HepG2 (cell line): ENCODE measurements around the gene ASAP2. TPM values are rescaled to one million over a fixed set of nuclear protein-coding genes. Genes with fewer than 3 reads are reported as not detected.

Experiments
- ATAC-seq: fragments of 200-7000 bp; cut with Tn5 transposase; 3 replicates; pipeline ENCODE4 v1.9.1; 2020; ENCODE audit warnings: mild to moderate bottlenecking, moderate library complexity
- BruUV-seq: library from RNA; stranded (reverse); fragments of 400-500 nt; replicated peaks from 2 replicates; lab custom pipeline; 2021; lab: Mats Ljungman, UMichigan
- CTCF ChIA-PET: fragments of 300-600 bp; formaldehyde crosslinking; extraction: SDS; loops from one replicate; lab custom pipeline; 2021; ENCODE audit warnings: low total read pairs, inconsistent platforms, low intra/inter-chr PET ratio; lab: Yijun Ruan, JAX
- POLR2A ChIA-PET: fragments of 350-600 bp; sonication (Branson Sonifier 250); formaldehyde crosslinking; loops from one replicate; lab custom pipeline; 2020; ENCODE audit warnings: antibody characterized with exemption, inconsistent platforms; lab: Yijun Ruan, JAX
- DNase-seq: peaks from one replicate; pipeline ENCODE4 v3.0.0-alpha.2; 2015; ENCODE audit warnings: low spot score
- FAIRE-seq: peaks from 3 replicates; lab custom pipeline; 2011; peaks lifted over from hg19 to GRCh38; lab: Jason Lieb, UNC
- H2AFZ ChIP-seq: one replicate; pipeline ENCODE4 v1.6.1; 2011; ENCODE audit warnings: low read length, inconsistent platforms
- H3K27ac ChIP-seq: fragments of 300-600 bp; 3 replicates; pipeline ENCODE4 v1.8.0; 2011; ENCODE audit warnings: mixed run types, mild to moderate bottlenecking, mixed read lengths, low read length, inconsistent platforms; ENCODE audit not compliant: insufficient read depth; ENCODE audit errors: extremely low read length
- H3K27me3 ChIP-seq, 2 experiments: fragments of 200-600 bp in 1 of 2; 2 replicates in 1 of 2; 3 replicates in 1 of 2; pipeline versions ENCODE4 v1.6.0 to v1.8.0; 2011; ENCODE audit warnings: low read length in 2 of 2, mild to moderate bottlenecking in 2 of 2, moderate library complexity in 2 of 2, inconsistent platforms in 1 of 2; ENCODE audit not compliant: insufficient read depth in 2 of 2, control insufficient read depth in 1 of 2
- H3K36me3 ChIP-seq, 2 experiments: fragments of 200-600 bp in 1 of 2; replicated peaks in 1 of 2; 2 replicates in 1 of 2; 3 replicates in 1 of 2; pipeline versions ENCODE4 v1.5.1 to v1.8.0; 2011; ENCODE audit warnings: low read length in 2 of 2, inconsistent platforms in 1 of 2; ENCODE audit not compliant: insufficient read depth in 2 of 2, control insufficient read depth in 1 of 2
- H3K4me1 ChIP-seq: 2 replicates; pipeline ENCODE4 v1.5.1; 2012; ENCODE audit warnings: low read length, inconsistent platforms; ENCODE audit not compliant: insufficient read depth
- H3K4me2 ChIP-seq: 2 replicates; pipeline ENCODE4 v1.6.0; 2011; ENCODE audit warnings: low read depth, low read length, inconsistent platforms
- H3K4me3 ChIP-seq, 3 experiments: fragments of 200-600 bp in 1 of 3; sonication (generic), shearing (Covaris generic) in 1 of 3; replicated peaks in 1 of 3; 2 replicates each; pipeline ENCODE4 v1.5.1; 2011 to 2016; ENCODE audit warnings: low read length in 3 of 3, inconsistent platforms in 2 of 3, low read depth in 2 of 3, mild to moderate bottlenecking in 2 of 3, control low read depth in 1 of 3, mixed read lengths in 1 of 3; ENCODE audit not compliant: insufficient read depth in 1 of 3
- H3K79me2 ChIP-seq: one replicate; pipeline ENCODE4 v1.6.1; 2011; ENCODE audit warnings: low read length, inconsistent platforms; ENCODE audit not compliant: insufficient read depth
- H3K9ac ChIP-seq: 2 replicates; pipeline ENCODE4 v1.6.0; 2011; ENCODE audit warnings: mild to moderate bottlenecking, low read depth, low read length, inconsistent platforms; ENCODE audit not compliant: insufficient read depth
- H3K9me3 ChIP-seq: 2 replicates; pipeline ENCODE4 v1.5.1; 2012; ENCODE audit warnings: mild to moderate bottlenecking, low read length
- H4K20me1 ChIP-seq: 2 replicates; pipeline ENCODE4 v1.6.0; 2011; ENCODE audit warnings: inconsistent platforms, mild to moderate bottlenecking, low read length, moderate library complexity; ENCODE audit not compliant: insufficient read depth
- DRAP1 ChIP-seq: IDR thresholded peaks from 2 replicates; pipeline ENCODE4 v1.6.1; 2016; ENCODE audit warnings: missing genetic modification reagents, missing compliant biosample characterization
- KAT7 ChIP-seq: IDR thresholded peaks from 2 replicates; pipeline ENCODE4 v1.6.1; 2018; ENCODE audit warnings: borderline replicate concordance, missing compliant biosample characterization
- MXI1 ChIP-seq: IDR thresholded peaks from 3 replicates; pipeline ENCODE4 v1.6.1; 2012; ENCODE audit warnings: low read depth, low read length, inconsistent platforms, borderline replicate concordance
- MZF1 ChIP-seq: sonication (generic); formaldehyde crosslinking; IDR thresholded peaks from 2 replicates; pipeline ENCODE4 v1.8.1; 2023; ENCODE audit warnings: mild to moderate bottlenecking, missing genetic modification reagents, borderline replicate concordance
- NR2F2 ChIP-seq: IDR thresholded peaks from 2 replicates; pipeline ENCODE4 v1.6.1; 2012; ENCODE audit warnings: low read depth, inconsistent platforms, borderline replicate concordance
- ONECUT2 ChIP-seq: sonication (generic); formaldehyde crosslinking; IDR thresholded peaks from 2 replicates; pipeline ENCODE4 v1.4.0; 2020; ENCODE audit warnings: missing genetic modification reagents
- POLR2AphosphoS5 ChIP-seq: IDR thresholded peaks from 2 replicates; pipeline ENCODE4 v1.6.1; 2012; ENCODE audit warnings: low read depth, low read length
- RXRA ChIP-seq: sonication (generic); formaldehyde crosslinking; IDR thresholded peaks from 2 replicates; pipeline ENCODE4 v1.5.1; 2020; ENCODE audit warnings: missing genetic modification reagents
- SMARCC2 ChIP-seq: fragments of 450-650 bp; IDR thresholded peaks from 2 replicates; pipeline ENCODE4 v1.6.1; 2017; ENCODE audit warnings: antibody characterized with exemption, mild to moderate bottlenecking
- STAT6 ChIP-seq: sonication (generic); formaldehyde crosslinking; IDR thresholded peaks from 2 replicates; pipeline ENCODE4 v1.4.0; 2020; ENCODE audit warnings: missing genetic modification reagents, mild to moderate bottlenecking, borderline replicate concordance
- ZNF10 ChIP-seq: sonication (generic); formaldehyde crosslinking; IDR thresholded peaks from 2 replicates; pipeline ENCODE4 v1.4.0; 2020; ENCODE audit warnings: mild to moderate bottlenecking, low read depth, missing genetic modification reagents, borderline replicate concordance
- ZNF350 ChIP-seq: sonication (generic); formaldehyde crosslinking; IDR thresholded peaks from 2 replicates; pipeline ENCODE4 v1.4.0; 2020; ENCODE audit warnings: mild to moderate bottlenecking, low read depth, missing genetic modification reagents, borderline replicate concordance
- ZNF567 ChIP-seq: sonication (generic); formaldehyde crosslinking; IDR thresholded peaks from 2 replicates; pipeline ENCODE4 v1.8.1; 2023; ENCODE audit warnings: mild to moderate bottlenecking, missing genetic modification reagents, borderline replicate concordance
- ZNF672 ChIP-seq: sonication (generic); formaldehyde crosslinking; IDR thresholded peaks from 2 replicates; pipeline ENCODE4 v1.8.1; 2022; ENCODE audit warnings: missing genetic modification reagents
- ZNF775 ChIP-seq: sonication (generic); formaldehyde crosslinking; IDR thresholded peaks from 2 replicates; pipeline ENCODE4 v1.4.0; 2020; ENCODE audit warnings: missing genetic modification reagents, mild to moderate bottlenecking, moderate library complexity, borderline replicate concordance
- WGBS: methylation state at CpG from one replicate; pipeline ENCODE4 v1.1.6; 2017; ENCODE audit warnings: low lambda C conversion rate; 5-methylcytosine and 5-hydroxymethylcytosine counted together
- in situ Hi-C: cut with HindIII; loops from 2 replicates; pipeline ENCODE4 v1.10.0; 2017; ENCODE audit warnings: low pct_unique_long_range_greater_than_20kb; ENCODE audit not compliant: extremely low pct_ligation_motif_present
- intact Hi-C: fragments of 100-400 bp; cut with micrococcal nuclease; formaldehyde crosslinking; loops from one replicate; pipeline ENCODE4 v1.10.0; 2022; ENCODE audit not compliant: unreplicated experiment
- polyA plus RNA-seq, 8 experiments: library from polyadenylated mRNA; depleted of rRNA in 3 of 8; stranded (reverse) in 7 of 8; unstranded in 1 of 8; fragments of >200 nt; fragmentation: Illumina TruSeq in 4 of 8; extraction: Trizol in 4 of 8; gene quantifications; 2 replicates each; pipeline versions ENCODE4 v1.2.1 to v1.2.3, GENCODE V29; 2011 to 2016; ENCODE audit warnings: low read depth in 4 of 8, missing spikeins in 1 of 8, mixed read lengths in 1 of 8; ENCODE audit not compliant: insufficient read depth in 1 of 8
- total RNA-seq, 5 experiments: library from RNA; depleted of rRNA; stranded (reverse); fragments of >200 nt; fragmentation: Illumina TruSeq; extraction: Trizol; gene quantifications; 2 replicates each; pipeline ENCODE4 v1.2.3, GENCODE V29; 2016; ENCODE audit warnings: low read depth in 1 of 5
- TF ChIP-seq, protein P1 (sequence below): sonication (generic); formaldehyde crosslinking; IDR thresholded peaks from 2 replicates; pipeline ENCODE4 v1.5.0; 2020; ENCODE audit warnings: missing genetic modification reagents
- TF ChIP-seq, protein P2 (sequence below): sonication (generic); formaldehyde crosslinking; IDR thresholded peaks from 2 replicates; pipeline ENCODE4 v1.5.1; 2020; ENCODE audit warnings: mild to moderate bottlenecking, moderate library complexity, missing genetic modification reagents

ASAP2 gene
- total and polyA plus RNA-seq, 2 of the 13 experiments (the other 11 are each of a cell fraction or from before 2014, with no cell fraction given), result 7.3 to 22.3 TPM

DNA sequence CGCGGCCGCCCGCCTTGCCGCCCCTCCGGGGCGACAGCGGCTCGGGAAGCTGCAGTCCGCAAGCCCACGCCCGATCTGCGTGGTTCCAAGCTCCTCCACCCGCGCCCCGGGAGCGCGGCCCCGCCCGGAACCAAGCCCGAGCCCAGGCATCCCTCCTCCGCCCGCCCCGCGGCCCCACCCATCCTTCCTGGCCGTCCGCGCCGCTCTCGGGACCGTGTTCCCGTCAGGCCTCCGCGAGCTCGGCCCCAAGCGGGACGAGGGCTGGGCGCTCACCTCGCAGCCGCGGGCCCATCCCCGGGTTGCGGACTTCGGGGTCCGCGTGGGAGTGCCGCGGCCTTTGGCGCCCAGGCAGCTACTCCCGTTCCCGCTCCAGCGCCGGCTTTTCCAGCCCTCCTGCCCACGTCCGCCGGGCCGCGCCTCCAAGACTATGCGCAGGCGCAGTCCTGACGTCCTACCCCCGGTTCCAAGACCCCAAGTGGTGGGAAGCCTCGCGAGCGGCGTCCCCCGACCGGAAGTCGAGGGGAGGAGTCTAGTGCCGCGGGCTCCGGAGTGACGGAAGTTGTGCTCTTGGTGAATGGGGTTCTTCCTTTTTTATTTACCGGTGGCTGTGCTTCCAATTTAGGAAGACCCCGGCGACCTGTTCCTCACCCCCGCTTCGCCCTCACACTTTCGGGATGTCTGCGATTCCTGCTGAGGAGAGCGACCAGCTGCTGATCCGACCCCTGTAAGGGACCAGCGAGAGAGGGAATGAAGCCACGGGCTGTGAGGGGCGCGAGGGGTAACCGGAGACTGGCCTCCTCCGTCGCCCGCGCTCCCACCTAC, 216.7 kb downstream of the ASAP2 start, which contains the start of the genes CPSF3 and ITGB1BP1:
Gene CPSF3, plus strand, starts transcription at position 555 of the 822 bp plus-strand sequence. Its CDS starts 120 bp downstream, at position 675.
Gene ITGB1BP1, minus strand, starts transcription at position 429 of the 822 bp plus-strand sequence. CDS start 4,831 bp downstream, outside the sequence.
- intact Hi-C loops, result loop anchor here (1.0 to 5.0 kb wide), 4 partner anchors 36 to 280 kb away; partner anchors contain the start of gene ADAM17
- 0 out of 2 replicates have a peak, but pooled peaks have one; percentile 34 for TF ChIP-seq ZNF672 (CRISPR knock-in tag)
- TF ChIP-seq POLR2AphosphoS5, result peak; percentile 88
- peak; percentile 34; the same call in 1 of the 2 replicates for TF ChIP-seq STAT6
- peak; percentile 68 for TF ChIP-seq ZNF567 (CRISPR knock-in tag)
- TF ChIP-seq ZNF350 (CRISPR knock-in tag), result peak; percentile 91
- no peak for TF ChIP-seq SMARCC2
- TF ChIP-seq ONECUT2 (CRISPR knock-in tag), result no peak
- TF ChIP-seq NR2F2, result peak; percentile 59; the same call in 1 of the 2 replicates
- TF ChIP-seq MXI1, result peak; percentile 87; the same call in 2 of the 3 replicates
- TF ChIP-seq, protein P1, sequence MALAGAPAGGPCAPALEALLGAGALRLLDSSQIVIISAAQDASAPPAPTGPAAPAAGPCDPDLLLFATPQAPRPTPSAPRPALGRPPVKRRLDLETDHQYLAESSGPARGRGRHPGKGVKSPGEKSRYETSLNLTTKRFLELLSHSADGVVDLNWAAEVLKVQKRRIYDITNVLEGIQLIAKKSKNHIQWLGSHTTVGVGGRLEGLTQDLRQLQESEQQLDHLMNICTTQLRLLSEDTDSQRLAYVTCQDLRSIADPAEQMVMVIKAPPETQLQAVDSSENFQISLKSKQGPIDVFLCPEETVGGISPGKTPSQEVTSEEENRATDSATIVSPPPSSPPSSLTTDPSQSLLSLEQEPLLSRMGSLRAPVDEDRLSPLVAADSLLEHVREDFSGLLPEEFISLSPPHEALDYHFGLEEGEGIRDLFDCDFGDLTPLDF (CRISPR knock-in tag), result peak; percentile 93
- TF ChIP-seq RXRA (CRISPR knock-in tag), result no peak
- no peak for TF ChIP-seq ZNF775 (CRISPR knock-in tag)
- TF ChIP-seq KAT7 (CRISPR knock-in tag), result peak; percentile 99
- TF ChIP-seq MZF1 (CRISPR knock-in tag), result 0 out of 2 replicates have a peak, but pooled peaks have one; percentile 3
- no peak for TF ChIP-seq ZNF10 (CRISPR knock-in tag)
- peak; percentile 74 for TF ChIP-seq DRAP1
- TF ChIP-seq, protein P2, sequence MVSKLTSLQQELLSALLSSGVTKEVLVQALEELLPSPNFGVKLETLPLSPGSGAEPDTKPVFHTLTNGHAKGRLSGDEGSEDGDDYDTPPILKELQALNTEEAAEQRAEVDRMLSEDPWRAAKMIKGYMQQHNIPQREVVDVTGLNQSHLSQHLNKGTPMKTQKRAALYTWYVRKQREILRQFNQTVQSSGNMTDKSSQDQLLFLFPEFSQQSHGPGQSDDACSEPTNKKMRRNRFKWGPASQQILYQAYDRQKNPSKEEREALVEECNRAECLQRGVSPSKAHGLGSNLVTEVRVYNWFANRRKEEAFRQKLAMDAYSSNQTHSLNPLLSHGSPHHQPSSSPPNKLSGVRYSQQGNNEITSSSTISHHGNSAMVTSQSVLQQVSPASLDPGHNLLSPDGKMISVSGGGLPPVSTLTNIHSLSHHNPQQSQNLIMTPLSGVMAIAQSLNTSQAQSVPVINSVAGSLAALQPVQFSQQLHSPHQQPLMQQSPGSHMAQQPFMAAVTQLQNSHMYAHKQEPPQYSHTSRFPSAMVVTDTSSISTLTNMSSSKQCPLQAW, result peak; percentile 82

More for the DNA sequence above, 216.7 kb downstream of the ASAP2 start, which contains the start of the genes CPSF3 and ITGB1BP1:
- Histone ChIP-seq H3K9ac (peak within 1 kb of the TSS; percentile 93), H3K36me3 (peaks cover 0 to 2% of the 10 kb centered on the region in 2 experiments; a peak in 3 of 5 replicates), H2AFZ (peak within 1 kb of the TSS; percentile 0), H3K4me2 (peak within 1 kb of the TSS; percentile 93), H3K27me3 (no peaks in the 10 kb centered on the region; a peak in 1 of 5 replicates), H3K27ac (peak within 1 kb of the TSS; percentile 75), H3K4me3 (peak within 1 kb of the TSS; percentile 80 to 97 (median 86)), H3K4me1 (peaks cover 57% of the 10 kb centered on the region), H3K9me3 (no peaks in the 10 kb centered on the region), H3K79me2 (peaks cover 56% of the 10 kb centered on the region), H4K20me1 (no peaks in the 10 kb centered on the region)
- ATAC-seq, result peak; percentile 87
- in situ Hi-C loops, result loop anchor here (5.0 kb wide), 1 partner anchor 36 kb away; no protein-coding TSS in a partner anchor
- BruUV-seq, result no TSS peak
- 1% methylated on average over 26 of the region's 91 CpGs for WGBS
- POLR2A ChIA-PET, result interaction anchor here (0.9 to 3.1 kb wide), 15 partner anchors 12 to 256 kb away, joined by 3 to 44 read pairs (median 5); partner anchors contain the start of genes IAH1 and YWHAQ
- peak; percentile 82 for FAIRE-seq
- peak; percentile 98 for DNase-seq
- CTCF ChIA-PET, result no interaction called here
